ENCODE measurements around the gene HMCN1.

DNA sequence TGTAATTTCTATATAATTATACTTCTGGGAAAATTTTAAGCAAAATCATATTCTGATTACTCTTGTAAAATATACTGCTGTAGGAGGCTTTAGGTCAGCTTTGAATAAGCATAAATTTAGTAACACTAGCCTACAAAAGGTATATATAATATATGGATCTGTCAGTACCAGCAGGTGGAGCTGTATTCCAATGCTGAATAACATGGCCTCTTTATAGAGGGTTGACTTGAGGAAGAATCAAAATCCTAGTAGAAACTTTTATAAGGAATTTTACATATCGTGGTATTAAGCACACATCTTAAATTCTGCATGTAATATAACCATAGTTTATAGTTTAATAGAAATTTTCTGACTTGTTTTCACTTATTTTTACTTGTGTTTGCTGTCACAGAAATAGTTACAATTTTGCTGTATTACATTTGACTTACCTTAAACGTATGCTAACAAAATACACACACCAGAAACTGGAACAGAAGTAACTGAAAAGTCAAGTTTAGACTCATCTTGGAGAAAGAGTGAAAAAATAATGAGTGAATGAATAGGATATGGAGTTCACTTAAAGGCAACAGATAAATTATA lies 79.3 kb downstream of the HMCN1 start:
- TF ChIP-seq, protein P1, sequence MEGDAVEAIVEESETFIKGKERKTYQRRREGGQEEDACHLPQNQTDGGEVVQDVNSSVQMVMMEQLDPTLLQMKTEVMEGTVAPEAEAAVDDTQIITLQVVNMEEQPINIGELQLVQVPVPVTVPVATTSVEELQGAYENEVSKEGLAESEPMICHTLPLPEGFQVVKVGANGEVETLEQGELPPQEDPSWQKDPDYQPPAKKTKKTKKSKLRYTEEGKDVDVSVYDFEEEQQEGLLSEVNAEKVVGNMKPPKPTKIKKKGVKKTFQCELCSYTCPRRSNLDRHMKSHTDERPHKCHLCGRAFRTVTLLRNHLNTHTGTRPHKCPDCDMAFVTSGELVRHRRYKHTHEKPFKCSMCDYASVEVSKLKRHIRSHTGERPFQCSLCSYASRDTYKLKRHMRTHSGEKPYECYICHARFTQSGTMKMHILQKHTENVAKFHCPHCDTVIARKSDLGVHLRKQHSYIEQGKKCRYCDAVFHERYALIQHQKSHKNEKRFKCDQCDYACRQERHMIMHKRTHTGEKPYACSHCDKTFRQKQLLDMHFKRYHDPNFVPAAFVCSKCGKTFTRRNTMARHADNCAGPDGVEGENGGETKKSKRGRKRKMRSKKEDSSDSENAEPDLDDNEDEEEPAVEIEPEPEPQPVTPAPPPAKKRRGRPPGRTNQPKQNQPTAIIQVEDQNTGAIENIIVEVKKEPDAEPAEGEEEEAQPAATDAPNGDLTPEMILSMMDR (IDR thresholded peaks at IDR 0.05): peak; percentile 87
- TF ChIP-seq, protein P2, sequence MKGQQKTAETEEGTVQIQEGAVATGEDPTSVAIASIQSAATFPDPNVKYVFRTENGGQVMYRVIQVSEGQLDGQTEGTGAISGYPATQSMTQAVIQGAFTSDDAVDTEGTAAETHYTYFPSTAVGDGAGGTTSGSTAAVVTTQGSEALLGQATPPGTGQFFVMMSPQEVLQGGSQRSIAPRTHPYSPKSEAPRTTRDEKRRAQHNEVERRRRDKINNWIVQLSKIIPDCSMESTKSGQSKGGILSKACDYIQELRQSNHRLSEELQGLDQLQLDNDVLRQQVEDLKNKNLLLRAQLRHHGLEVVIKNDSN (IDR thresholded peaks at IDR 0.05; ENCODE audit: borderline replicate concordance, low read depth): no peak
- TF ChIP-seq TEAD4 (IDR thresholded peaks at IDR 0.05; ENCODE audit: borderline replicate concordance, insufficient read depth) (no peak), GABPA (IDR thresholded peaks at IDR 0.05; ENCODE audit: low read depth) (no peak), TAF1 (IDR thresholded peaks at IDR 0.05; ENCODE audit: borderline replicate concordance, low read depth, low read length) (no peak)
- TF ChIP-seq, protein P3, sequence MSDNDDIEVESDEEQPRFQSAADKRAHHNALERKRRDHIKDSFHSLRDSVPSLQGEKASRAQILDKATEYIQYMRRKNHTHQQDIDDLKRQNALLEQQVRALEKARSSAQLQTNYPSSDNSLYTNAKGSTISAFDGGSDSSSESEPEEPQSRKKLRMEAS (IDR thresholded peaks at IDR 0.05; ENCODE audit: low read depth): no peak
